Kidney (tissue), 14 donors: Measurements from ENCODE around the gene HEXIM2. TPM values are rescaled to one million over a fixed set of nuclear protein-coding genes. Genes with fewer than 3 reads are reported as not detected.

Experiments
- DNase-seq, 5 donors: peaks; one replicate each; pipeline ENCODE4 v3.0.0-alpha.2; 2013 to 2020
- FAIRE-seq: peaks from 2 replicates; lab custom pipeline; 2012; peaks lifted over from hg19 to GRCh38; lab: Jason Lieb, UNC
- H3K27ac ChIP-seq, 2 donors: one replicate each; pipeline ENCODE4 v1.7.0; 2013; ENCODE audit warnings: low read depth in 2 of 2, low read length in 2 of 2, inconsistent platforms in 1 of 2
- H3K27me3 ChIP-seq: one replicate; pipeline ENCODE4 v1.7.1; 2013; ENCODE audit warnings: low read length, inconsistent platforms; ENCODE audit not compliant: control insufficient read depth, insufficient read depth
- H3K36me3 ChIP-seq, 3 donors: one replicate each; pipeline versions ENCODE4 v1.7.0 to v1.7.1; 2013; ENCODE audit warnings: low read length in 3 of 3, control low read depth in 1 of 3, inconsistent platforms in 1 of 3; ENCODE audit not compliant: insufficient read depth in 3 of 3, control insufficient read depth in 2 of 3
- H3K4me1 ChIP-seq, 3 donors: one replicate each; pipeline versions ENCODE4 v1.7.0 to v1.7.1; 2013; ENCODE audit warnings: low read length in 3 of 3, inconsistent platforms in 1 of 3, low read depth in 1 of 3; ENCODE audit not compliant: control insufficient read depth in 2 of 3, insufficient read depth in 2 of 3
- H3K4me3 ChIP-seq, 3 donors: one replicate each; pipeline versions ENCODE4 v1.7.0 to v1.8.1; 2013; ENCODE audit warnings: low read length in 3 of 3, control low read depth in 1 of 3, inconsistent platforms in 1 of 3
- H3K9ac ChIP-seq, 3 donors: one replicate each; pipeline versions ENCODE4 v1.7.0 to v1.7.1; 2013; ENCODE audit warnings: low read length in 3 of 3, control low read depth in 1 of 3, inconsistent platforms in 1 of 3
- H3K9me3 ChIP-seq, 3 donors: one replicate each; pipeline versions ENCODE4 v1.7.0 to v1.7.1; 2013; ENCODE audit warnings: low read length in 3 of 3, control low read depth in 1 of 3, inconsistent platforms in 1 of 3; ENCODE audit not compliant: control insufficient read depth in 2 of 3, insufficient read depth in 1 of 3
- intact Hi-C: fragments of 100-400 bp; cut with DNase I; formaldehyde crosslinking; loops from one replicate; pipeline ENCODE4 v1.11.1; 2022
- polyA plus RNA-seq: library from polyadenylated mRNA; stranded (reverse); fragments of 350-450 nt; fragmentation: Illumina TruSeq; extraction: RNeasy Lipid Tissue Mini Kit (QIAGEN cat#74804); gene quantifications from one replicate; pipeline ENCODE4 v1.2.3, GENCODE V29; 2014; ENCODE audit warnings: low read depth, low replicate concordance; ENCODE audit not compliant: insufficient read depth
- total RNA-seq: library from RNA; stranded (reverse); fragmentation: NEBNext Ultra II Directional; extraction: Animal tissue kit (Norgen Biotek cat#: 25700); gene quantifications from one replicate; pipeline ENCODE4 v1.2.1, GENCODE V29; 2021
- TF ChIP-seq, protein P1 (sequence below): IDR thresholded peaks from 3 replicates; pipeline ENCODE4 v1.5.1; 2012; ENCODE audit warnings: mild to moderate bottlenecking, moderate library complexity, borderline replicate concordance; ENCODE audit not compliant: insufficient read depth; ENCODE audit errors: extremely low read depth
- donor health status: control.
- donor health status: control.
- donor health status: control.
- donor health status: control.
- donor health status: control.
- donor health status: DM: yes; HTN: yes; CAD: no.
- donor health status: Normal renal cell carcinoma (clear cell type).

The HEXIM2 gene
- total and polyA plus RNA-seq, 2 donors from 2014 or later, result 6.2 to 29.1 TPM

DNA sequence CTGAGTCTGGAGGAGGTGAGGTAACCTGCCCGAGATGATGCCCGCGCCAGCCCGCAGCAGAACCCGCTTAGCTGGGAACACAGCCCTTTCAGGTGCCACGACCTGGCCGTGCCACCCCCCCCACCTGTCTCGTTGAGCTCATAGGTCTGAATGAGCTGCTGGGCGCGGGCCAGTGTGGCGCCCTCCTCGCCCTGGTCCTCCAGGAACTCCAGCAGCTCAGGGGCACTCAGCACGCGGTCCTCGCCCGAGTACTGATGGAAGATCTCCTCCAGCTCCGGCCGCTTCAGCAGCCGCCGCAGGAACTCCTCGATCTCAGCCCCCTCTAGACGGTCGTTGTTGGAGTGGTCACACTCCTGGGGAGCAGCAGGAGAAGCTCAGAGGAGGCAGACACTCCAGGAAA is 43.0 kb upstream of the HEXIM2 start:
- DNase-seq, result peak in 1 of 5 donors; percentile 67
- no peaks in the 10 kb centered on the region for H3K4me1 ChIP-seq

DNA sequence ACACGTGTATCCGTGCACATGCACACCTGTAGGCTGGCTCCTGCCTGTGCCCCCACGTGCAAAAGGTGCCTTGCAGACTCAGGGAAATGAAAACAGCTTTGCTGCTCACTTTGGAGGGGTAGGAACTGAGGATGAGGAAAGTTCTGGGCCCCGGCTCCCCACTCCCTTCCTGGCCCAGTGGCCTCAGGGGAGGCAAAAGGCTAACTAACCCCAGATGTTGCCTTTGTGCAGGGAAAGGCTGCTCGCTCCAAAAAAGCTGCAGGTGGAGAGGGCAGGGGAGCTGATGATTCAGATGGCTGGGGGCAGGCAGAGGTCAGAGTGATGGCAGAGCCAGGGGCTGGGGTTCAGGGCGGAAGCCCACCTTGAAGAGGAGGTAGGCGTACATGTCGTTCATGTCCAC is 41.7 kb upstream of the HEXIM2 start:
- no peaks in the 10 kb centered on the region for H3K36me3 ChIP-seq
- H3K27ac ChIP-seq, result no peak overlapping the region
- DNase-seq (no peak), FAIRE-seq (no peak)
- no peak overlapping the region for H3K4me3 ChIP-seq
- intact Hi-C loops, result loop anchor here (10.0 kb wide), 1 partner anchor 195 kb away; no protein-coding TSS in a partner anchor
- no peaks in the 10 kb centered on the region for H3K27me3 ChIP-seq
- no peaks in the 10 kb centered on the region for H3K9me3 ChIP-seq
- TF ChIP-seq, protein P1, sequence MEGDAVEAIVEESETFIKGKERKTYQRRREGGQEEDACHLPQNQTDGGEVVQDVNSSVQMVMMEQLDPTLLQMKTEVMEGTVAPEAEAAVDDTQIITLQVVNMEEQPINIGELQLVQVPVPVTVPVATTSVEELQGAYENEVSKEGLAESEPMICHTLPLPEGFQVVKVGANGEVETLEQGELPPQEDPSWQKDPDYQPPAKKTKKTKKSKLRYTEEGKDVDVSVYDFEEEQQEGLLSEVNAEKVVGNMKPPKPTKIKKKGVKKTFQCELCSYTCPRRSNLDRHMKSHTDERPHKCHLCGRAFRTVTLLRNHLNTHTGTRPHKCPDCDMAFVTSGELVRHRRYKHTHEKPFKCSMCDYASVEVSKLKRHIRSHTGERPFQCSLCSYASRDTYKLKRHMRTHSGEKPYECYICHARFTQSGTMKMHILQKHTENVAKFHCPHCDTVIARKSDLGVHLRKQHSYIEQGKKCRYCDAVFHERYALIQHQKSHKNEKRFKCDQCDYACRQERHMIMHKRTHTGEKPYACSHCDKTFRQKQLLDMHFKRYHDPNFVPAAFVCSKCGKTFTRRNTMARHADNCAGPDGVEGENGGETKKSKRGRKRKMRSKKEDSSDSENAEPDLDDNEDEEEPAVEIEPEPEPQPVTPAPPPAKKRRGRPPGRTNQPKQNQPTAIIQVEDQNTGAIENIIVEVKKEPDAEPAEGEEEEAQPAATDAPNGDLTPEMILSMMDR, result no peak
- H3K4me1 ChIP-seq, result no peaks in the 10 kb centered on the region
- H3K9ac ChIP-seq, result no peak overlapping the region

More for the DNA sequence above, 43.0 kb upstream of the HEXIM2 start:
- Histone ChIP-seq H3K27me3 (no peaks in the 10 kb centered on the region), H3K4me3 (no peak overlapping the region), H3K27ac (no peak overlapping the region), H3K36me3 (no peaks in the 10 kb centered on the region), H3K9ac (no peak overlapping the region), H3K9me3 (no peaks in the 10 kb centered on the region)
- FAIRE-seq, result no peak
- TF ChIP-seq, protein P1, result no peak
- intact Hi-C loops, result loop anchor here (10.0 kb wide), 1 partner anchor 194 kb away; no protein-coding TSS in a partner anchor

DNA sequence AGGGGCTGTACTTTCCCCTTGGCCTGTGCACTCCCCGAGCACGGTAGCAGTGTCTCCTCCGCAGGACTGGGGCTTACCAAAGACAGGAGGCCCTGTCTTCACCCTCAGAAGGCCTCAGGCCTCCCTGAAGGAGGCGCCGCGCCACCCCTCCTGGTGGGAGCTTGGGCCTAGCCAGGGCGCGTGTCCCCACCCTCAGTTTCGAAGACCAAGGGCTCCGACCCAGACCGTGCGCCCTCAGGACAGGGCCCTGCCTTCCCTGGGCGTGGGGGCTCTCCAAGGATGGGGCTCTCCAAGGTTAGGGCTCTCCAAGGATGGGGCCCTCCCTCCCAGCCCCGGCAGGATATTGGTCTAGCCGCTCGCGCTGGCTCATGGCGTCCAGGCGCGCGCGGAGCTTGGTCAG is 41.1 kb upstream of the HEXIM2 start:
- Histone ChIP-seq H3K9ac (no peak overlapping the region), H3K27me3 (no peaks in the 10 kb centered on the region), H3K9me3 (no peaks in the 10 kb centered on the region), H3K27ac (no peak overlapping the region), H3K4me3 (no peak overlapping the region), H3K36me3 (no peaks in the 10 kb centered on the region), H3K4me1 (no peaks in the 10 kb centered on the region)
- intact Hi-C loops, result no loop called here
- TF ChIP-seq, protein P1, result no peak
- no peak for FAIRE-seq
- DNase-seq, result no peak

DNA sequence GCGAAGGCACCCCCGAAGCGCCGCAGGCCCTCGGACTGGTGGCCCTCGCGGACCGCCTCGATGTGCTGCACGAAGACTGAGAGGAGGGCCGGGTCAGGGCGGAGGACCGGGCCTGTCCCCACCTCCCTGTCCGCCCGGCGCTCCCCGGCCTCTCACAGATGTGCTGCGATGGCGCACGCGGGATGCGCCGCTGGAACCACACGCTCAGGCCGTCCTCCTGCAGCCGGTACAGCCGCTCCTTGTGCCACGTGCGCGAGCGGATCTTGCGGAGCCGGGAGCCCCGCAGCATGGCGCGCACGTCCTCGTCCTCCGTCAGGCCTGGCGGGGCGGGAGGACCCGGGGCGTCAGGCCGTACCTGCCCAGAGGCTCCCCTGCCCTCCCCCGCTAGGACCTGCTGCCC is 40.6 kb upstream of the HEXIM2 start:
- intact Hi-C loops, result no loop called here
- Histone ChIP-seq H3K4me3 (no peak overlapping the region), H3K9ac (no peak overlapping the region), H3K9me3 (no peaks in the 10 kb centered on the region), H3K36me3 (no peaks in the 10 kb centered on the region), H3K27ac (no peak overlapping the region), H3K27me3 (no peaks in the 10 kb centered on the region), H3K4me1 (no peaks in the 10 kb centered on the region)
- TF ChIP-seq, protein P1, result no peak
- peak in 3 of 5 donors; percentile 18 to 78 (median 52) for DNase-seq
- FAIRE-seq, result no peak
